Dendritic cell treated with granulocyte-macrophage colony-stimulating factor and Interleukin-4, amounts not matched to agents 40 ng/mL and 50 ng/mL, for 4 days (primary cell): ENCODE measurements around the gene ADAMTS17.

ENCODE experiments used
- H3K27ac Mint-ChIP-seq: one replicate; pipeline ENCODE4 v1.8.0; 2022; ENCODE audit warnings: mild to moderate bottlenecking, mixed read lengths
- H3K27me3 Mint-ChIP-seq: one replicate; pipeline ENCODE4 v1.8.0; 2022; ENCODE audit warnings: mild to moderate bottlenecking, mixed read lengths
- H3K36me3 Mint-ChIP-seq: one replicate; pipeline ENCODE4 v1.8.0; 2022; ENCODE audit warnings: low read depth, mixed read lengths
- H3K4me1 Mint-ChIP-seq: one replicate; pipeline ENCODE4 v1.8.0; 2022; ENCODE audit warnings: low read depth, mixed read lengths
- H3K4me3 Mint-ChIP-seq: one replicate; pipeline ENCODE4 v1.8.0; 2022; ENCODE audit warnings: mild to moderate bottlenecking, moderate library complexity, mixed read lengths
- H3K9me3 Mint-ChIP-seq: one replicate; pipeline ENCODE4 v1.8.0; 2022; ENCODE audit warnings: mixed read lengths
- intact Hi-C: fragments of 100-400 bp; cut with micrococcal nuclease; formaldehyde crosslinking; loops from one replicate; pipeline ENCODE4 v1.15.0; 2022

The ADAMTS17 gene

GRCh38 chr15:100309109-100310040 lies 32.4 kb downstream of the ADAMTS17 start:
- Mint-ChIP-seq H3K27me3 (peaks cover 13% of the 10 kb centered on the region), H3K9me3 (peaks cover 10% of the 10 kb centered on the region), H3K36me3 (no peaks in the 10 kb centered on the region), H3K27ac (no peak overlapping the region), H3K4me1 (no peaks in the 10 kb centered on the region), H3K4me3 (no peak overlapping the region)
- intact Hi-C loops, result no loop called here

DNA sequence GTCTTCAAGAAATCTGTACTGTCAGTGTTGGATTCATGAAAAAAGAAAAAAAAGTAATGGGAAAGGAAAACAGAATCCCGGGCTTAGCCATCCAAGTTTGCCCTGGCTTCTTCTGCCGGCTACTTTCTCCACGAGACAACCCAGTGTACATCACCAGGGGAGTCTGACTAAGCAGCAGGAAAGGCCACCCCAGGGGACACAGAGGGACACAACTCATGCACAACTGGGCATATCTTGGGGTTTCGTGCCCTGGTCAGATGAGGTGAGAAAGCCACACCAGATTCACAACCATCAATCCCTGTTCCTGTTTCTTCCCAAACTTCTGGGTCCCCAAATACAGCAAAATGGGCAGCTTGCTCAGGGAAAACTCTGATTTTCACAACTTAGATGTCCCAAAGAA lies 33.2 kb downstream of the ADAMTS17 start:
- intact Hi-C loops, result no loop called here
- Mint-ChIP-seq H3K27me3 (peaks cover 13% of the 10 kb centered on the region), H3K27ac (no peak overlapping the region), H3K9me3 (peaks cover 10% of the 10 kb centered on the region), H3K4me3 (no peak overlapping the region), H3K4me1 (no peaks in the 10 kb centered on the region), H3K36me3 (no peaks in the 10 kb centered on the region)

GRCh38 chr15:100308213-100308600 lies 33.6 kb downstream of the ADAMTS17 start:
- H3K9me3 Mint-ChIP-seq, result peaks cover 10% of the 10 kb centered on the region
- no peak overlapping the region for H3K4me3 Mint-ChIP-seq
- H3K4me1 Mint-ChIP-seq, result no peaks in the 10 kb centered on the region
- peaks cover 13% of the 10 kb centered on the region for H3K27me3 Mint-ChIP-seq
- intact Hi-C loops, result no loop called here
- H3K36me3 Mint-ChIP-seq, result no peaks in the 10 kb centered on the region
- no peak overlapping the region for H3K27ac Mint-ChIP-seq

DNA sequence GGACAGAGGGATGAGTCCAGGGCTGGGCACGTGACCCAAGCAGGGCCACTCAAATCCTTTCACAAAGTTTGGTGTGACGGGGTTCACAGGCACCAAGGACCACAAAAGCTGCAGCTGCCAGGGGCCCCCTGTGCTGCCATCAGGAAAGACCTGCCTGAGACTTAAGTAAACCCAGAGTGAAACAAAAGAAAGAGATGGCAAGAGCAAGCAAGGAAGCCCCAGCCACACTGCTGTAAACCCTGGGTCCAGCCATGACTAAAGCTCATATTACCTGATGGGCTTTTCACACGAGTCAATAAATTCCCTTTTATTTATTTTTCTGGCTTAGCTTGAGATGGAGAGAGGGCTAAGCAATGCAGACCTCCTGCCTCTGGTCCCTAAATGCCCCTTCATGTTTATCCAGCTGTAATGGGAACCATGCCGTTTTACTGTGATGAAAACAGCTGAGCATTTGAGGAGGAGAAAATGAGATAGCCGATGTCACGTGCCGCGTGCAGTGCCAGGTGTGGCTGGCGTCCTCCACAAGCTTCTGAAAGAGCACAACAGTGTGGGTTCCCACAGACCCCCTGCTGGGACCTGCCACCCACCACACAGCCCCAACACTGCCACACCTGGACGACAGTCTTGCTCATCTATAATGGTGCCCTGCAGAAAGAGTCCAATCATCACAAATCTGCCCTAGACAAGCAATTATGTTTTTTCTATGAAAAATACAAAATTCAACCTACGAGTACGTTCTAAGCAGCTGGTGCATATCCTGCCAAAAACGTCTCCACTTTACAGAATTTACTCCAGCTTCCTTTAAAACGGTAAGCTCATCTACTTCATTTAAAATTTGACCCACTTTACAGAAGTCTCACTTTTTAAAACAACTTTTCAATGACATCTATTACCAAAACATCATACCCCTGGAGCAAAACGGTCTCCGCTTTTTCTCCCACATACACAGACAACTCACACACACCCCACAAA lies 34.2 kb downstream of the ADAMTS17 start:
- Mint-ChIP-seq H3K27ac (no peak overlapping the region), H3K4me1 (no peaks in the 10 kb centered on the region), H3K27me3 (peaks cover 13% of the 10 kb centered on the region), H3K9me3 (peaks cover 10% of the 10 kb centered on the region), H3K36me3 (no peaks in the 10 kb centered on the region), H3K4me3 (no peak overlapping the region)
- intact Hi-C loops, result no loop called here

- intact Hi-C loops, result no loop called here
- H3K27me3 Mint-ChIP-seq, result peaks cover 10% of the 10 kb centered on the region
- no peak overlapping the region for H3K27ac Mint-ChIP-seq
- no peaks in the 10 kb centered on the region for H3K36me3 Mint-ChIP-seq
- no peaks in the 10 kb centered on the region for H3K4me1 Mint-ChIP-seq
- H3K9me3 Mint-ChIP-seq, result peaks cover 20% of the 10 kb centered on the region
- H3K4me3 Mint-ChIP-seq, result no peak overlapping the region
Observed at GRCh38 chr15:100306098-100306497, 35.7 kb downstream of the ADAMTS17 start.

DNA sequence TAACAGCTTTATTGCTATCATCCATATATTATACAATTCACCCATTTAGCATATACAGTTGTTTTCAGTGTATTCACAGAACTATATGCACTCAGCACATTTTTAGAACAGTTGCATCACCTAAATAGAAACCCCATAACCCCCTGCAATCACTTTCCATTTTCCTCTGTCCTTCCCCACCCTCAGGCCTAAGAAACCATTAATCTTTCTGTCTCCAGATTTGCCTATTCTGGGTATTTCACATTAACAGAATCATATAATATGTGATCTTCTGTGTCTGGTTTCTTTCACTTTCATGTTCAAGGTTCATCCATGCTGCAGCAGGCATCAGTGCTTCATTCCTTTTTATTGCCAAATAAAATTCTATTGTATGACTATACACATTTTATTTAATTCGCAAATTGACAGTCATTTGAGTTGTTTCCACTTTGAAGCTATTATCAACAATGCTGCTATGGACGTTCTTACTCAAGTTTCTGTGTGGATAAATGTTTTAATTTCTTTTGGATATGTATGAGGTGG lies 39.8 kb downstream of the ADAMTS17 start:
- peaks cover 55% of the 10 kb centered on the region for H3K9me3 Mint-ChIP-seq
- H3K4me1 Mint-ChIP-seq, result no peaks in the 10 kb centered on the region
- H3K27me3 Mint-ChIP-seq, result no peaks in the 10 kb centered on the region
- no peak overlapping the region for H3K4me3 Mint-ChIP-seq
- intact Hi-C loops, result no loop called here
- no peaks in the 10 kb centered on the region for H3K36me3 Mint-ChIP-seq
- H3K27ac Mint-ChIP-seq, result no peak overlapping the region

DNA sequence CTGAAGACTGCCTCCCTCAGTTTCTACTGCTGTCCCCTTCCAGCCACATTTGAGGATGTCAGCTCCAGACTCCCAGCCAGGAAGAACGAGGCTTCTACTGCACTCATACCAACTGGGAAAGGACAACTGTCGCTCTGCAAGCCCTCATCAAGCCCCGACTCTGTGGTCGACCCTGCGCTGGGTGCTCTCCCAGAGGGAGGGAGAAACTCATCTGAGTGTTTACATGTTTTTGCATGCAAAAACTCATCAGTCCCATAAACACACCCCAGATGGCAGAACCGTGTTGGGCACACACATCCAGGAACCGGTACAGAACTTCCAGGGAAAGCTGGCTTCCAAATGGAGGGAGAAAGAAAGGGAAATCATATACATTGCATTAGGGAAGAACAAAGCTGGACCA lies 43.5 kb downstream of the ADAMTS17 start:
- Mint-ChIP-seq H3K4me1 (no peaks in the 10 kb centered on the region), H3K4me3 (no peak overlapping the region), H3K27me3 (no peaks in the 10 kb centered on the region), H3K36me3 (no peaks in the 10 kb centered on the region), H3K27ac (no peak overlapping the region), H3K9me3 (peaks cover 58% of the 10 kb centered on the region)
- intact Hi-C loops, result no loop called here

DNA sequence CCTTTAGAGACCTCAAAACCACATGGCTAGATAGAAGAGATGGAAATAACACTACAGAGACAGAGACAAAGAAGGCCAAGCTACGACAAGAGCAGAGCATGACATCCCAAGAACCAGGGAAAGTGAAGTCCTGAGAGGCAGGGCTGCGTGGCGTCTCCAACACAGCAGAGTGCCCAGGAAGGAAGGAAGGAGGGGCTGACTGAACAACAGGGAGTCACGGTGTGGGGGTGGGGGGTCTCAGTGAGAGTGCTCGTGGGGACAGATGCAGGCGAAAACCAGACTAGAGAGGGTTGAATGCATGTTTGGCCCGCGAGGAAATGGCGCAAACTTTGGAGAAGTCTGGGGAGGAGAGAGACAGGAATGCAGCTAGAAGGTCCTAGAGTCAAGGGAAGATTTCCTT lies 44.0 kb downstream of the ADAMTS17 start:
- Mint-ChIP-seq H3K27me3 (no peaks in the 10 kb centered on the region), H3K4me1 (no peaks in the 10 kb centered on the region), H3K27ac (no peak overlapping the region), H3K9me3 (peaks cover 58% of the 10 kb centered on the region), H3K36me3 (no peaks in the 10 kb centered on the region), H3K4me3 (no peak overlapping the region)
- intact Hi-C loops, result no loop called here

DNA sequence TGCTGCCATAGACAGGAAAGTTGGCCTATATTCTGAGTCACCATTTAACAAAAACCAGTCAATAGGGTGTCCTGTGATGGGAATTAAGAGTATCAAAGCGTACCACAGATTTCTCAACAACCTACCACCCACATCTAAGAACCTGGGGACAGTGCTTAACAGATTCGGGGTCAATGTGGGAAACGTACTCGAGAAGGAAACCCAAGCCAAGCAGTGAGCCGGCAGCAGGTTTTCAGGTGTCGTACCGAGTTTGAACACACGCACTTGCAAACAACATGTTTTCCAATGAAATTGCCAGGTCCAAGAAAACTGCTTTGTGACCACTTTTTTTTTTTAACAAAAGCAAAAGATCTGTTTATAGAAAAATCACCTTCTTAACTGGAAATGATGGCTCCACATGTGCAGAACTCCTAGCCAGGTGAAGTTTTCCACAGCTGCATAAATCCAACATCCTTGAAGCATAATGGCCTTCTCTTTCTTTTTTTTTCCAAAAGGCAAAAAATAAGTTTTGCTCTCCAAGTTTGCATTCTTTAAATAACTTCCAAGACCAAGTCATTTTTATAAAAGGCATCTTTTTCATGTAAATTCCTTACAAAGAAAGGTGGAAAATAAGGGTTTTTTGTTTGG lies 45.7 kb downstream of the ADAMTS17 start:
- no peaks in the 10 kb centered on the region for H3K27me3 Mint-ChIP-seq
- peaks cover 60% of the 10 kb centered on the region for H3K9me3 Mint-ChIP-seq
- intact Hi-C loops, result no loop called here
- H3K27ac Mint-ChIP-seq, result no peak overlapping the region
- no peaks in the 10 kb centered on the region for H3K4me1 Mint-ChIP-seq
- H3K36me3 Mint-ChIP-seq, result no peaks in the 10 kb centered on the region
- no peak overlapping the region for H3K4me3 Mint-ChIP-seq

- H3K27ac Mint-ChIP-seq, result no peak overlapping the region
- H3K4me3 Mint-ChIP-seq, result no peak overlapping the region
- no peaks in the 10 kb centered on the region for H3K4me1 Mint-ChIP-seq
- H3K27me3 Mint-ChIP-seq, result no peaks in the 10 kb centered on the region
- intact Hi-C loops, result no loop called here
- H3K9me3 Mint-ChIP-seq, result peaks cover 36% of the 10 kb centered on the region
- H3K36me3 Mint-ChIP-seq, result no peaks in the 10 kb centered on the region
Observed at GRCh38 chr15:100292010-100292409, 49.8 kb downstream of the ADAMTS17 start.

- H3K36me3 Mint-ChIP-seq, result no peaks in the 10 kb centered on the region
- no peak overlapping the region for H3K4me3 Mint-ChIP-seq
- H3K27me3 Mint-ChIP-seq, result no peaks in the 10 kb centered on the region
- H3K9me3 Mint-ChIP-seq, result peaks cover 39% of the 10 kb centered on the region
- no peaks in the 10 kb centered on the region for H3K4me1 Mint-ChIP-seq
- no peak overlapping the region for H3K27ac Mint-ChIP-seq
- intact Hi-C loops, result no loop called here
Observed at GRCh38 chr15:100291106-100291505, 50.7 kb downstream of the ADAMTS17 start.

DNA sequence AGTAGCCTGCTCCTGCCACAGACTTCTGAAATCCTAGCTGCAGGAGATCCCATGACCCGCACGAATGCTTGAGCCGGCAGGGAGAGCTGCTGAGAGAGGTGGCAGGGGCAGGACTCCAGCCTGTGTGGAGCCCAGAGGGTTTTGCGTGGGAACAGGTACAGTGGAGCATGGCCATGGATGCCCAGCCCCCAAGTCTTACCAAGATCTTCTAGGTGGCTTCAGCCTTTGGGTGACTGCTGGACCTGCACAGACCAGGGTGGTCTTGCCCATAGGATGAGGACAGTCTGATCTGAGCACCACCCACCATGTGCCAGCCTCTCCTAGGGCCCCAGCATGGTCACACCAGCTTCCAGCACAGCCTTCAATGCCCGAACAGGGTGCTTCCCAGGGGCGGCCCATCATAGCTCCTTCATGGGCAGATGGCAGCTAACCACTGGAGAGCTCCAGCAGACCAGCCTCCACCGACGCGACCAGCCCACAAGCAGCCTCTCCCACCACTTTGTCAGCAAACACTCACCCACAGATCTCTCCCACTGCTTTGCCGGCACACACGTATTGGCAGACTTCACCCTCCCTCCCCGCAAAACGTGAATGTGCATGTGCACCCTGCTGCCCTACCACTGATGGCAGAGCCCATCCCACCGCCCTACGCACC lies 56.0 kb downstream of the ADAMTS17 start:
- peaks cover 34% of the 10 kb centered on the region for H3K9me3 Mint-ChIP-seq
- no peaks in the 10 kb centered on the region for H3K4me1 Mint-ChIP-seq
- intact Hi-C loops, result no loop called here
- no peaks in the 10 kb centered on the region for H3K27me3 Mint-ChIP-seq
- no peaks in the 10 kb centered on the region for H3K36me3 Mint-ChIP-seq
- H3K4me3 Mint-ChIP-seq, result no peak overlapping the region
- no peak overlapping the region for H3K27ac Mint-ChIP-seq

GRCh38 chr15:100284701-100285100 lies 57.1 kb downstream of the ADAMTS17 start:
- H3K4me3 Mint-ChIP-seq, result no peak overlapping the region
- no peaks in the 10 kb centered on the region for H3K4me1 Mint-ChIP-seq
- peaks cover 43% of the 10 kb centered on the region for H3K9me3 Mint-ChIP-seq
- no peaks in the 10 kb centered on the region for H3K36me3 Mint-ChIP-seq
- intact Hi-C loops, result no loop called here
- H3K27ac Mint-ChIP-seq, result no peak overlapping the region
- no peaks in the 10 kb centered on the region for H3K27me3 Mint-ChIP-seq
